Limb (tissue), 2 donors: ENCODE data around the gene CEMIP.

Experiments used
- DNase-seq, 2 donors: peaks; one replicate each; pipeline ENCODE4 v3.0.0-alpha.2; 2016; ENCODE audit errors: extremely low spot score in 2 of 2

Gene CEMIP

DNA sequence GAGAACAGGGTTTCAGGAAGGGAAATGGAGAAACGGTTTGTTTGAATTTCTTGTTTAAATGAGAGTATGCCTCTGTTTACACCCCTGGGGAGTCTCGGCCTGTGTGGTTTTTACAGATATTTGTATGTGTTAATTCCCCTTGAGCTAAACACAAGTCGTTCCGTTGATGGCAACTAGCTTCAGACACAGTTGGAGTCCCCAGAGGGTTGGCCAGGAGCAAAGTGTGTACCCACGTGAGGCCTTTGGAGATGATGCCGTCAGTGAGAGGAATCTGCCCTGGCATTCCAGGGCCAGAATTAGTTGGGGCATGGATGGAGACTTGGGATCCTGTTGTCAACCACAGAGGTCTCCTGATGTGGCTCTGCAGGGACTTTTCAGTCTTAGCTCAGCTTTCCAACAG, 44.0 kb downstream of the CEMIP start:
- no peak for DNase-seq

DNA sequence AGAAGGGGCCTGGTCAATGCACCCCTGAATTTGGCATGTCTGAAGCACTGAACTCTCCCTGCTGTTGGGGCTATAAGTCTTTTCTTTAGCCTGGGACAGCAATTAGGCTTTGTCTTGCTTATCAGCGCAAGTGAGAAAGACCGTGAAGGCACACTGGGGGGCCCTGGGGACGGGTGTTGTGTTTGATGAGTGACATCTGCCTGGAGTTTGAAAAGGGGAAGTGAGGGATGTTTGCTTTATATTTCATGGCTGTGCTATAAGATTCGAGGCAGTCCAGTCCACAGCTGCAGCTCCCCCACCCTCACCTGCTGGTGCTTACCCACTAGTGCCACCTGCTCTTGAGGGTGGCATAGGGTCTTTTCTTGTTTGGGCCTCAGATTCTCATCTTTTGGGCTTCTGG, 44.8 kb downstream of the CEMIP start:
- DNase-seq: no peak

DNA sequence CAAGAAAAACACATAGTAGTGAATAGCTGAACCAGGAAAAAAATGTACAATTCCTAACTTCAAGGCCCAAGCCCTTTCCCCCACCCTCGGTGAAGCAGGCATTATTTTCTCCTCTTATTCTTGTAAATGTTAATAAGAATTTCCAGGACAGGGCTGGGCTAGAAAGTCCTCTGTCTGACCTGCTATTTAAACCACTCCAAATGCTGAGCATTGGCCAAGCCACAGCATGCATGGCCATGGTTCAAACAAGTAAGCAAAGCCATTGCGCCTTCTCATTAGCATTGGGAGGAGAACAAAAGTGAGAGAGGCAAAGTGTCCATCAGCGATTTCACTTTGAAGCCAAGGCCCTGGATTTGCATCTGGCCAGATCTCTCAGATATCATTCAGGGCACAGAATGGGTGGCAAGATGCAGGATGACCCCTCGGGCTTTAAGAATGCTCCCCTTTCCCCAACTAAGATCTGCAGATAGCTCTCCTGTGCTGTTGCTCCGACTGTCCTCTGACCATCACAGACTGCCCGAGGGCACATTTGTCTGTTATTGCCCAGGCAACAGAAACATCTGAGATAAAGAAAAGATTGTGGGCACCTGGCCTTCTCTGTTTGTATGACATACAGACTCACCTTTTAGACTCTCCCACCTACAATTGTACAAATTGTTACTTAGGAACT, 46.3 kb downstream of the CEMIP start:
- no peak for DNase-seq

DNA sequence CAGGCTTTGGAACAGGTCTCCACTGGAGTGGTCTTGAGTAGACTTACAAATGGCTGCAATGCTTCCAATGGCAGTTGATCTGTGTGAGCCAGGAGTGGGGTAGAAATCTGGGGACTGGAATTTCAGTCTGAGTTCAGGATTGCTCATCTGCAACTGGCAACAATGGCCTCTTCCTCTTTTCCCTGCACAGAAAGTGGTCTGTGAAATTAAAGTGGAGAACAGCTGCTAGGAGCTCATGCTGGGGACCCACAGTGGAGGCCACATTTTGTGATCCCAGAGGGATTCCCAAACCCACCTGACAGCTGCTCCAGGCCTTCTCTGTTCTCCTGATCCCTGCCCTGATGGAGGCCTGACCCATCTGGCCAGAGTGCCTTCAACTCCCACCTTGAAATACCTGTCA, 49.6 kb downstream of the CEMIP start:
- DNase-seq: no peak

DNA sequence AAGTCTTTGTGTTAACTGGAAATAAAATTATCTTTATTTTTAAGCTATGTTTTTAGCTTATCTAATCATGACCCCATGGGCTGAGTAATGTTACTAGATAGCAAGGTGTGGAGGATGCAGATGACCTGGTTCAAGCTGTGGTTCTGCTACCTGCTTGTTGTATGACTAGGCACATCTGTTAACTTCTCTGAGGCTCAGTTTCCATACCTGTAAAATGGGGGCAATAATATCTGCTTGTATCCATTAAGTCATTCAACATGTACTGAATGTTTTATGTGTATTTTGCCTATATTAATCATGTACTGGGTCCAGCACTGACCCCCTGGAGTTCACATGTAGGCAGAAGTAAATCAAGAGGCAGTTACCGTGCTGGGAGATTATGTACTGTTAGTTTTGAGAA, 51.5 kb downstream of the CEMIP start:
- DNase-seq: no peak

DNA sequence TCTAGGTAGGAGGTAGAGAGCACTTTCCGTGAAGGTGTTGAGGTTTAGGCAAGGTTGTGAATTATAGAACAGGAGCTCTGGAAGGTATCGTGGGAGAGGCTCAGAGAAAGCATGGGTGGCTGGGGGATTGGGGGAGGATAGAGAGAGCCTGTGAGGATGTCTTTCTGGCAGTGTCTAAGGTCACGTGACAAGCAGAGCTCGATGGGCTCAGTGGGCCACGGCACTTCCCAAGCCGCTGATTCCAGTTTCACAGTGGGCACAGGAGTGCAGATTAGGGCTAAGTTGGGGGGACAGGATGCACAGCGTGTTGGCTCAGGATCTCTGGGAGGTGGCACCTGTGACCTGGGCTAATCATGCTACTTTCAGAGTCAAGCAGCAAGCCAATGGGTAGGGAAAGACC, 52.0 kb downstream of the CEMIP start:
- DNase-seq: no peak

DNA sequence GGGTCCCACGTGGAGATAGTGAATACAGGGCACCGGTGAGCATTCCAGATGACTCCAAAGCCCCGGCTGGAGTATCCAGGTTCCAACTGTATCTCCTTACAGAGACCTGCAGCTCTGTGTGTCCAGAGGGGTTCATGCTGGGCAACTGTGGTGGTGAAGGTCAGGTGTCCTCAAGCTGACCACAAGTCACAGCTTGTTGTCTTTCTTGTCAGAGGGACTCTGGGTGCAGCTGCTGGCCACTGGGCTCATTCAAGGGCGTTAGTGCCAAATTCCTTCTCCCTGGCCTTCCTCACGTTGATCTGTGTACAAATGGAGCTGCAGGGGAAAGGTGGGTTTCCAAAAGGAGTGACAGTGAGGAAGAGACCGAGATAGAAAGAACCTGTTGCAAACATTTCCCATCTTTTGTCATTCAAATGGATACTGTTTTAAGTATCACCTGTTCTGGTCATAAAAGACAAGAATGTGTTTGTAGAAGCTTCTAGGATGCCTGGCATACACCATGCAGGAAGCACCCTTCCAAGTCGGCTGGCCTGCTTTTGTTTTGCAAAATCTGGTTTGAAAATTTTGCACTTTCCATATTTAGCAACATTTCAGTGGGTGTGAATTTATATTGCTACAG, 52.5 kb downstream of the CEMIP start:
- no peak for DNase-seq

DNA sequence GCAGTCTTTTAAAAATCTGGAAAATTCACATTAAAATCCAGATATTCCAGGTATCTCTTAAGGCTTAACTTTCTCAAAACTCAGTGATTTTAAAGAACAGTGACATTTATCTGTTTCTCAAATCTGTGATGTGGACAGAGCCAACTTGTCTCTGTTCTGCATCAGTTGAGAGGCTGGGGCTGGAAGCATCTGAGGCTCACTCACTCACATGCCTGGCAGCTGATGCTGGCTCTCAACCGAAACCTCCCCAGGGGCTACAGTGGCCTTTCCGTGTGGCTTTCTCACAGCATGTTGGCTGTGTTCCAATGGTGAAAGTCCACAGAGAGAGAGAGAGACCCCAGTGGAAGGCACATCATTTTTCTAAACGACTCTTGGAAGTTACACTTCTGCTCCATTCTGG, 53.5 kb downstream of the CEMIP start:
- no peak for DNase-seq

DNA sequence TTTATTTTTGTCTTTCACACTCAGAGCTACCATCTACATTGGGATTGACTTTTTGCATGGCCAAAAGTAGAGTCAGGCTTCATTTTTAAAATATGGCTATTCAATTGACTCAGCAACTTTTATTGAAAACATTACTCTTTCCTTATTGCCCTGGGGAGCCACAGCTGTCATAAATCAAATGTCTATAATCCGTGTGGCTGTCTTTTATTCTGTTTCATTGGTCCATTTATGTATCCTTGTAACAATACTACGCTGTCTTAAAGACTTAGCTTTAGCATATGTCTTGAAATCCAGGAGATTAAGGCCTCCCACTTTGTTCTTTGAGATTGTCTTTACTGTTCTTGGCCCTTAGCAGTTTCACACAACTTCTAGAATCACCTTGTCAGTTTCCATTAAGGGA, 55.2 kb downstream of the CEMIP start:
- DNase-seq: no peak

DNA sequence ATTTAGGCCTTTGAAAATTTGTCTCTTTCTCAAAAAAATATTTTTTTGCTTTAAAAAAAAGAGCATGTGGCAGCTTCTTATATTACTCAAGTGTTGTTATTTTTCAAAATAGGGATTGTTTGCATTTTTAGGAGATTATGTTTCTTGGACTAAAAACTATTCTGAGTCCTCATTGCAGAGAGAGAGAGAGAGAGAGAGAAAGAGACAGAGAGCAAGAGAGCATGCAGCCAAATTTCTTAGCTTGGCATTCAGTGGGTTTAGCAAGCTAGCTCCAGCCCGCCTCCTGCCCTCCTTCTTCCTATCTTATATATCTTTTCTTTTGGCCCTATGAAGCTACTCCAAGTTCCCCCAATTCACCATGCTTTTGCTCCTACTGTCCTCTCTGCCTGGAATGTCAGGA, 55.7 kb downstream of the CEMIP start:
- DNase-seq: no peak

DNA sequence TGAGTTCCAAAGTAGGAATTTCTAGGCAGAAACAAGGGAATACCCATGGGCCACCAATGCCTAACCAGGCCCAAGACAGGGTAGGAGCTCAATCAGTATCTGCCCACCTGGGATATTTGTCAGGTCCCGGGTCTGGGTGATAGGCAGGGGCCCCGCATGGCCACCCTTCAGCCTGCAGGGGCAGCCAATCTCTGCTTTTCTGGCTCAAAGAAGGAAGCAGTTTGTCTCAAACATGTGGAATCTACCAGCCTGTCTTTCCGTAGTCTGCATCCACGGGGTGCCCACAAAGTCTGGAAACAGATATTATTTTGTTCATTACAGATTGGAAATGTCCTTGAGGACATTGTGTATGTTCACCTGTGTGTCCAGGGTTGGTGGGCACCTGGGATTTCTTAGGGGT, 56.2 kb downstream of the CEMIP start:
- no peak for DNase-seq

DNA sequence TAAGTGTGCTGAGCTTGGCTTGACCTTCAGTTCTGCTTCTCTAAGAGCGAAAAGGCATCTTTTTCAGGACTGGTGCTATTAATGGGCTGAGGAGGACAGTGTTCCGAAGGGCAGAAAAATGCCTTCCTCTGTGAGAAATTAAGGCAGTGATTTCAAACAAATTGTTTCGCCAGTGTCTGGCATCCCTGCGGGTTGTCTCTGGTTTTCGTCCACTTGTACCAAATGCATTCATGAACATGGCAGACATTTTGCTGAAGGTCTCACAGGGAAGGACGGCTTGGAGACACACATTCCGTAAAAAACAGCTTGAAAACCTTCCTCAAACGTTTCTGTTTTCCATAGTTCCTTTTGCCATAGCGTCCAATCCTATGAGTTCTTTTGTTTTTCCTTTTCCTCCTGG, 57.1 kb downstream of the CEMIP start:
- no peak for DNase-seq

DNA sequence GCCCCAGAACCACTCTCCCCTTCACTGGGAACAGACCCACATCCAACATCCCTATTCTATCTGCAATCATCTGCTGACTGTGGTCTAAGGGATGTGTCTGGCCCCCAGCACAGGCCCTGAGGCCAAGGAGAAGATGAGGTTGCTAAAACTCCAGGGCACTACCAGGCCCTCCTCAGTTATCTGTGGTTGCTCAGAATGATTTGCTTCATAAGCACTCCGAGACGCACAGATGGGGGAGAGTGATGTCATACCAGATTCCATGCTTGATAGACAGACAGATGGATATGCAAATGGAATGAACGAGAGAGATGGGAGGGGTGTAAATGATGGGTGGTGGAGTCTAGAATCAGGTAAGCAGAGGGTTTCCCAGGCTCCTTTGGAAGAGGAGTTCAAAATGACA, 57.8 kb downstream of the CEMIP start:
- no peak for DNase-seq

DNA sequence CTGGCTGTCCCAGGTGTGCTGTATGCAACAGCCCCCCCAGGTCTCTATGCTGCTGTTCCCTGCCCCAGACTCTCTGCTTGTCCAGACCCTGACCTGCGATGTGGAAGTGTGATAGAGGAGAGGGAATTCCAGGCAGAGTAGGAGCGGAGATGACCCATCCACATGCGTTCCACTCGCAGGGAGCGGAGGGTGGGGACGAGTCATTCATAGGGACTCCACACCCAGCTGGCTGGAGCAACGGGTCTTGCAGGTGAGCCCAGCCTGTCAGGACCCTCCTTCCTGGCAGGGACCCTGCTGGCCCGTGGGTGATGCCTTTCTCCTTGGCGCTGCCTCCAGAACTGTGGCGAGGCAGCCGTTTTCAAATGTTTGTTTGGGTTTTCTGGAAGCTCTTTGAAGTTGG, 58.8 kb downstream of the CEMIP start:
- DNase-seq: no peak

DNA sequence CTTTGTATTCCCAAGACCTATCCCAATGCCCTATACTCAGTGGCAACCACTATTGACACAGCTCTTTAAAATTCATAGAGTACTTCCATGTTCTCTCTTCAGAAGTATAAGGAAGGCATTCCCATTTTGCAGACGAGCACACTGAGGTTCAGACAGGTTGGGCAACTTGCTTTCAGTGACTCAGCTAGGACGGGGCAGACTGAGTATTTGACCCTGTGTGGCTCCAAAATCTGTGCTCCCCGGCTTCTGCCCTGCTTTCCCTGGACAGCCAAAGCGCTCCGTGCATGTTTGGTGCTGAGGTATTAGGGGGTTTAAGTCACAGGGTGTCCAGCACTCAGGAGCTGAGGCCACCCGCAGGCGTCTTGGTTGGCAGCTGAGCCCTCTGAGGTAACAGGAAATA, 59.5 kb downstream of the CEMIP start:
- no peak for DNase-seq

DNA sequence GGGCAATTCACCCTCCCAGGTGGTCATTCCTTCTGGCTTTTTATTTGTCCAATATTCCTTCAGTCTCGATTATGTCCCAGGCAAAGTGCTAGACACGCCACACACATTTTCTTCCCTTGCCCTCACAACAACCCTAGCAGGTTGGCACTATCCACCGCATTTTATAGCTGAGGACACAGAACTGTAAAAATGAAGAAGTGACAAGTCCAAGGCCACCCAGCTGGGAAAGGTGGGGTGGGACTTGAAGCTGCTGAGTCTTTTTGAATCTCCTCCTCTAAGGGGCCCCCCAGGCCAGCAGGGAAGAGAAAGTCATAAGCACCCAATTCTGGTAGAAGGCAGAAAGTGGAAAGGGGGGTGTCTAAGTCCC, 60.6 kb downstream of the CEMIP start:
- DNase-seq: no peak

DNA sequence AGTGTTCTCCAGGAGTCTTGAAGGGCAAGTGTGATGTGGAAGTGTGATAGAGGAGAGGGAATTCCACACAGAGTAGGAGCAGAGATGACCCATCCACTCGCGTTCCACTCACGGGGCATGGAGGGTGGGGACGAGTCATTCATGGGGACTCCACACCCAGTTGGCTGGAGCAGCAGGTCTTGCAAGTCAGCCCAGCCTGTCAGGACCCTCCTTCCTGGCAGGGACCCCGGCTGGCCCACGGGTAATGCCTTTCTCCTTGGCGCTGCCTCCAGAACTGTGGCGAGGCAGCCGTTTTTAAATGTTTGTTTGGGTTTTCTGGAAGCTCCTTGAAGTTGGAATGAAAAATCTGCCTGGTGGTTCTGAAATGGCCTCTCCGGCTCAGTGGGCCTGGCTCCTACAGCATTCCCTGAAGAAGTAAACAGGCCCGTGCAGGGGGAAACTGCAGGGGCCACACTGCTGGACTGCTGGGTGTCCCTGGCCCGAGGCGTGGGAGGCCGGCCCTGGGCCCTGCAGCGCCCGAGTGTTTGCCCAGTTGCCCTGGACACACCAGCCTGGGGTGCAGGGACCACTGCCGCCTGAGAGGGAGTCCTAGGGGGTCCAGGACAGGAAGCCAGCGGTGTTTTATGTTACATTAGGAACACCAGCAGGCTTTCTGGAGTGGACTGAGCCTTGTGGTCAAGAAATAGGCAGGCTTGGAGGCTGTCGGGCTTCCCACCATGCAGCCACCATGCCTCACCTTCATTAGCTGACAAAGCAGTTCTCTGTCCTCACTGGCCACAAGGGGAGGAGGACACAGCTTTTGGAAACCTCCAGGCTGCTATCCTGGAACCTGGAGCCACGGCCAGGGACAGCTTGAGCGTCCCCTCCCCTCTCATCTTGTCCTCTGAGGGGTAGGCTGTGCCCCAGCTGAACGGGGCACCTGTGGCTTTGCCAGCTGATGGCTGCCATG, 61.3 kb downstream of the CEMIP start:
- no peak for DNase-seq

DNA sequence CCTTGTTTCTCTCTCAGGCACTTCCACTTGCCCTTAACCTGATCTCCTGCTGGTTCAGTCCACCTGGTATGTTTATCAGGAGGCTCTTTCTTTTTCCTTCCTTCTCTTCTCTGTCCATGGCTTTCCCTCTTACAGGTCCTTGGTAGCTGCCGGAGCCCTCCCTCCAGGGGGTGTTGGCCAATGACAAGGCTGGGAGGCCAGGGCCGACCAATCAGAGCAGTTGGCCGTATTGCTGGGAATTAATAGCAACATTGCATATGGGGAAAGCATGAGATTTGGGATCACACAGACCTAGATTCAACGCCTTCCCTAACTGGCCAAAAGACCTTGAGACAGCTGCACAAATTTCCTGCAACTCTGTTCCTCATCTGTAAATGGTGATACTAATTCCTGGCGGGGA, 62.4 kb downstream of the CEMIP start:
- DNase-seq: no peak

DNA sequence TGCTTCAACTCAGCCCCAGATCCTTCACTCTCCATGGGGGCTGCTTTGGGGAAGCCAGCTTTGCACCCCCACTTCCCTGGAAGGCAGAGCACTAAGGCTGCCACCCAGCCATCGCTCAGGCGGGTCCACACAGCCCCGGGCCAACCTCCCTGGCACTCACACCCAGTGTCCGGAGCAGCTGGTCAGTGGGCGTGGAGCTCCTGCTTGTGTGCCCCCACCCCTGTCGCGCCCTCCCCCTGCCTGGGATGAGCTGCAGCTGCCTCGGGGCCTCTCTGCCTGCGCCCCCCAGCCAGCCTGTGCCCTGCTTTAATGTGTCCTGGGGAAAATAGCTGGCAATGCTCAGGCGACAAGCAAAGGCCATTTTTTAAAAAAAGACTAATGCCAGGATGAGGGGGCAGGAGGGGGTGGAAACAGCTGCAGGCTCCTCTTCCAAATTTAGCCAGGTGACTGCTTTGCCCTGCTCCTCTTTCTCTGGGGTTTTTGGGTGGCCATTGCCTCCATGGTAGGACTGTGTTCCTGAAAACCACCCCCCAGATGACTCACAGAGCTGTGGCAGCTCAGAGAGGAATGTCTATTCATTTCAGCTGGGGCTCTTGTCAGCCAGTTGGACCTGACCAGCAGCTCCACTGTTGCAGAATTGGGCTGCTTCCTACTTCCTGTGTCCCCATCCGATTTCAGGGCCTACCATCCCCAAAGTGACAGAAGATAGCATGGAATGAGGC, 65.0 kb downstream of the CEMIP start:
- no peak for DNase-seq

DNA sequence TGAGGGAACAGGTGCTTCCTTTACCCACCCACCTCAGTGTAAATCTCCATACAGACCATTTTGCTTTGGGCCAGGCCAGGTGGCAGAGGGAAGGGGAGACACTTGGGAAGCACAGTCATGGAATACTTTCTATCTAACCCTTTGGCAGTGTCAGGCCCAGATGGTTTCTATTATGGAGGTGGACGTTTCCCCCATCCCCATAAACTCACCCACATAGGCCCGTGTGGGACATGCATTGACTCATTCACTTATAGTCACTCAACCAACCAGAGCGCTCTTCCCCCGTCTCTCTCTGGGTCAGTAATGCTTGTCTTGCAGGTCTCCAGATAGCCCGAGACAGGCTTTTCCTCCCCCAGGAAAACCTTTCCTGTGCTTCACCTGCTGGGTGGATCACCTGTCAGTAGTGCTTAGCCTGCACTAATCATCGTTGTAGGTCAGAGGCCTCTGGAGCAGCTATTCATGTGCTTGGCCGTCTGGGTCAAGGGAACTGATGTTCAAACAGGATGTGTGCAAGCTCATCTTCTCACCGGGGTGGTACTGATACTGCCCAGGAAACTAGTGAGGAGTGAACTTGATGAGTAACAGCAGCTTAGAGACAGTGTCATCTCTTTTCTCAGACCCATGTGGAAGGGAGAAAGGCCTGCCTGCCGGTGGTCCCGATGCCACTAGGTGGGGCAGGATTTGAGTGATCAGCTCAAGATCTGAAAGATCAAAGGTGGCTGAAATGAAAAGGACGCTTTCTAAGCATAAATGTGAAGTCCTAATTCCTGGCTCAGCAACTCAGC, 67.1 kb downstream of the CEMIP start:
- DNase-seq: no peak

DNA sequence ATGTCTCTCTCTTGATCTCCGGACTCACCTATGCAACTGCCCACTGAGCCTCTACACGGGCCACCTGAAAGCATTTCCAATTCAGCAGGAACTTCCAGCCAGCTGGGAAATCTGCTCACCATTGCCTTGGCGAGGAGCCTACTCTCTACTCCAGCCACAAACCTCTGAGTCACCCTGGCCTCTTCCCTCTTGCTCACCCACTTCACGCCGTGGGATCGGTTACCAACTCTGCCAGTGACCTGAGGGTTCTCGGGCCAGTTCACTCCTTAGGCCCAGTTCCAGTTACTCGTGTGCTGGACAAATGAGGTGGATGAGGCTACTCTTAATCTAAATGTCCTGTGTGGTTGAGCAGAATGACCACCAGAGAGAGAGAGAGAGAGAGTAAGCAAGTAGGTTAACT, 70.1 kb downstream of the CEMIP start:
- no peak for DNase-seq
